ENCODE data around the gene MICAL2.

DNA sequence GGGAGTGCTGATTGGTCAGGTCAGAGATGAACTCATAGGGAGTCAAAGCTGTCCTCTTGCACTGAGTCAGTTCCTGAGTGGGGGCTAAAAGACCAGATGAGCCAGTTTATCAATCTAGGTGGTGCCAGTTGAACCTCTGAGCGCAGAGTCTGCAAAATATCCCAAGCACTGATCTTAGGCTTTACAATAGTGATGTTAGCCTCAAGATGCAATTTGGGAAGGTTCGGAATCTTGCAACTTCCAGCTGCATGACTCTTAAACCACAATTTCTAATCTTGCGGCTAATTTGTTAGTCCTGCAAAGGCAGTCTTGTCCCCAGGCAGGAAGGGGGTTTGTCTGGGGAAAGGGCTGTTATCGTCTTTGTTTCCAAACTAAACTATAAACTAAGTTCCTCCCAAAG is 174.7 kb downstream of the MICAL2 start:
- TF ChIP-seq, protein P1, sequence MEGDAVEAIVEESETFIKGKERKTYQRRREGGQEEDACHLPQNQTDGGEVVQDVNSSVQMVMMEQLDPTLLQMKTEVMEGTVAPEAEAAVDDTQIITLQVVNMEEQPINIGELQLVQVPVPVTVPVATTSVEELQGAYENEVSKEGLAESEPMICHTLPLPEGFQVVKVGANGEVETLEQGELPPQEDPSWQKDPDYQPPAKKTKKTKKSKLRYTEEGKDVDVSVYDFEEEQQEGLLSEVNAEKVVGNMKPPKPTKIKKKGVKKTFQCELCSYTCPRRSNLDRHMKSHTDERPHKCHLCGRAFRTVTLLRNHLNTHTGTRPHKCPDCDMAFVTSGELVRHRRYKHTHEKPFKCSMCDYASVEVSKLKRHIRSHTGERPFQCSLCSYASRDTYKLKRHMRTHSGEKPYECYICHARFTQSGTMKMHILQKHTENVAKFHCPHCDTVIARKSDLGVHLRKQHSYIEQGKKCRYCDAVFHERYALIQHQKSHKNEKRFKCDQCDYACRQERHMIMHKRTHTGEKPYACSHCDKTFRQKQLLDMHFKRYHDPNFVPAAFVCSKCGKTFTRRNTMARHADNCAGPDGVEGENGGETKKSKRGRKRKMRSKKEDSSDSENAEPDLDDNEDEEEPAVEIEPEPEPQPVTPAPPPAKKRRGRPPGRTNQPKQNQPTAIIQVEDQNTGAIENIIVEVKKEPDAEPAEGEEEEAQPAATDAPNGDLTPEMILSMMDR (IDR thresholded peaks at IDR 0.05 in 2 of 3, conservative IDR thresholded peaks at IDR 0.05 in 1 of 3; ENCODE audit: control insufficient read depth in 2 of 3, extremely low read depth in 1 of 3, insufficient read depth in 1 of 3, low read depth in 3 of 3, low read length in 3 of 3) = no peak
- TF ChIP-seq FOS (IDR thresholded peaks at IDR 0.05; ENCODE audit: borderline replicate concordance, extremely low read depth, insufficient read length) = no peak
- TF ChIP-seq YY1 (IDR thresholded peaks at IDR 0.05; ENCODE audit: low read depth, low read length) = no peak
